ENCODE measurements around the gene KSR1.

DNA sequence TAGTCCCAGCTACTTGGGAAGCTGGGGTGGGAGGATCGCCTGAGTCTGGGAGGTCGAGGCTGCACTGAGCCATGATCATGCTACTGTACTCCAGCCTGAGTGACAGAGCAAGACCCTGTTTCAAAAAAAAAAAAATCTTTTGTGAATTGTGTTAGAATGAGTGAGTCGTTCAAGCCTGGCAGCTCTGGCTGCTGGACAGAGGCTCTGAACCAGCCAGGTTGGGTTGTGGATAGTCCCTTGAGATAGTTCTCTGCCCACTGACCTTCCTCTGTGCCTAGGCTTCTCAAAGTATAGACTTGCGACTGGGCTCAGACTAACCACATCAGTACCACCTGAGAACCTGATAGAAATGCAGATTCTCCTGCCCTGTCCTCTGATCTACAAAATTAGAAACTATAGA is 2.2 kb upstream of the KSR1 start:
- TF ChIP-seq POLR2AphosphoS5 (IDR thresholded peaks at IDR 0.05), result no peak
- TF ChIP-seq, protein P1, sequence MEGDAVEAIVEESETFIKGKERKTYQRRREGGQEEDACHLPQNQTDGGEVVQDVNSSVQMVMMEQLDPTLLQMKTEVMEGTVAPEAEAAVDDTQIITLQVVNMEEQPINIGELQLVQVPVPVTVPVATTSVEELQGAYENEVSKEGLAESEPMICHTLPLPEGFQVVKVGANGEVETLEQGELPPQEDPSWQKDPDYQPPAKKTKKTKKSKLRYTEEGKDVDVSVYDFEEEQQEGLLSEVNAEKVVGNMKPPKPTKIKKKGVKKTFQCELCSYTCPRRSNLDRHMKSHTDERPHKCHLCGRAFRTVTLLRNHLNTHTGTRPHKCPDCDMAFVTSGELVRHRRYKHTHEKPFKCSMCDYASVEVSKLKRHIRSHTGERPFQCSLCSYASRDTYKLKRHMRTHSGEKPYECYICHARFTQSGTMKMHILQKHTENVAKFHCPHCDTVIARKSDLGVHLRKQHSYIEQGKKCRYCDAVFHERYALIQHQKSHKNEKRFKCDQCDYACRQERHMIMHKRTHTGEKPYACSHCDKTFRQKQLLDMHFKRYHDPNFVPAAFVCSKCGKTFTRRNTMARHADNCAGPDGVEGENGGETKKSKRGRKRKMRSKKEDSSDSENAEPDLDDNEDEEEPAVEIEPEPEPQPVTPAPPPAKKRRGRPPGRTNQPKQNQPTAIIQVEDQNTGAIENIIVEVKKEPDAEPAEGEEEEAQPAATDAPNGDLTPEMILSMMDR (IDR thresholded peaks at IDR 0.05), result no peak
